ENCODE results near the gene INAFM1.

The INAFM1 gene

DNA sequence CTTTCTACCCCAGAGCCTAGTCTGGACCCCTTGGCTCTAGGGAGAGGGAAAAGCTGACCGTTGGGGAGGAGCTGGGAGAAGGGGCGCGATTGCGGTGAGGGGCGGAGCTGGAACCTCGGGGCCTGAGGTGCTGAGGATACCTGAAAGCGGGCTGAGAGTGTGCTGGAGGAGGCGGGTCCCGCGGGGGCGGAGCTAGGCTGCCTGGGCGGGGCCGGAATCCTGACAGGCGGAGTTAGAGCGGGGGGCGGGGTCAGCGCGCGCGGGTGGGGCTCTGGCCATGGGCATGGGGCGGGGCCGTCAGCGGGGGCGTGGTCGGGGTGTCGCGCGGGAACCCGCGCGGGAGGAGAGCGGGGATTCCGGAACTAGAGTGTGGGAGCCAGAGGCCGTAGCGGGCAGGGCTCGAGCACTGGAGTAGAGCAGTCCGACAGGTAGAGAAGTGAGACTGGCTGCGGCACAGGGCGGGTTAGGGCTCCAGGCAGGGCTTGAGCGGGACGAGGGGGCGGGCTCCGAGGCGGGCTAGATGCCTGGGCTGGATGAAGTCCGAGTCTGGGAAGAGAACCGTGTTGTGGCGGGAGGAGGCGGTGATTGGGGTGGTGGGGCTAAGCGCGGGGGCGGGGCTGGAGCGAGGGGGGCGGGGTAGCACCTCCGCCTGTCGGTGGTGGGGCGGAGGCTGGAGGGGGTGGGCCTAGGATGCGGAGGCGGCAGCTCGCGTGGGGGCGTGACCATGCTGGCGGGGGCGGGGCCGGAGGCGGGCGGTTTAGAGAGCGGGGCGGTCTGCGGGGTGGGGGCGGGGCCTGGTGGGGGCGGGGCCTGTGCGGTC, at the start of gene INAFM1:
TSS of gene INAFM1 (plus strand) at position 815 of the 820 bp plus-strand sequence. CDS start 35 bp downstream, outside the sequence.
- in situ Hi-C loops (cut with MboI; ENCODE audit: low sequenced_read_pairs), result no loop called here

DNA sequence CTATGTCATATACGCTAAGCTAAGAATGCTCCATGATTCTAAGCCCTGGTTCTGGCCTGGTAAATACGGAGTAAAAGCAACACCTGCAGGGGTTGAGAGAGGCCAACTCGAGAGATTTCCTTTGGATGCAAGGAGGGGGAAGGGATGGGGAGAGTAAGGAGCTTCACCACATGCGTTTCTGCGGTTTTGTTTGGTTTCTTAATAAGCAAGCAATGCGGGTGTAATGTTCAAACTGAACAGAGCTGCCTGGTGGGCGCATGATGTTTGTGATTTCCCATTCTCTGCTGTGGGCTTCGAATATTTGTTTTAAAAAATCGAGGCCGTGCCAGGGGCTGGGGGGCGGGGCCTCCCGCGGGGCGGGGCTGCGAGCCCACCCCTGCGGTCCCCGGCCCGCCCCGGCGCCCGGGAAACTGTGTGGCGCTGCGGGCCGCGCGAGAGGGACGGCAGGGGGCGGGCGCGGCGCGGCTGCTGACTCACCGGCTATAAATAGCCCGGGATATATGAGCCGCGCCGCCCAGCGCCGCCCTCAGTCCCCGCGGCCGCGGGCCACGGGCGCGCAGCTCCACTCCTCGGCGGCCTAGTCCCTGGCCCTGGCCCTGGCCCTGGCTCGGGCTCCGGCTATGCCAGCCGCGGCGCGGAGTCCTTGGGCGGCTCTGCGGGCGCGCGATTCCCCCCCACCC, 48.8 kb upstream of the INAFM1 start:
- in situ Hi-C loops (cut with MboI; ENCODE audit: low sequenced_read_pairs), result no loop called here

DNA sequence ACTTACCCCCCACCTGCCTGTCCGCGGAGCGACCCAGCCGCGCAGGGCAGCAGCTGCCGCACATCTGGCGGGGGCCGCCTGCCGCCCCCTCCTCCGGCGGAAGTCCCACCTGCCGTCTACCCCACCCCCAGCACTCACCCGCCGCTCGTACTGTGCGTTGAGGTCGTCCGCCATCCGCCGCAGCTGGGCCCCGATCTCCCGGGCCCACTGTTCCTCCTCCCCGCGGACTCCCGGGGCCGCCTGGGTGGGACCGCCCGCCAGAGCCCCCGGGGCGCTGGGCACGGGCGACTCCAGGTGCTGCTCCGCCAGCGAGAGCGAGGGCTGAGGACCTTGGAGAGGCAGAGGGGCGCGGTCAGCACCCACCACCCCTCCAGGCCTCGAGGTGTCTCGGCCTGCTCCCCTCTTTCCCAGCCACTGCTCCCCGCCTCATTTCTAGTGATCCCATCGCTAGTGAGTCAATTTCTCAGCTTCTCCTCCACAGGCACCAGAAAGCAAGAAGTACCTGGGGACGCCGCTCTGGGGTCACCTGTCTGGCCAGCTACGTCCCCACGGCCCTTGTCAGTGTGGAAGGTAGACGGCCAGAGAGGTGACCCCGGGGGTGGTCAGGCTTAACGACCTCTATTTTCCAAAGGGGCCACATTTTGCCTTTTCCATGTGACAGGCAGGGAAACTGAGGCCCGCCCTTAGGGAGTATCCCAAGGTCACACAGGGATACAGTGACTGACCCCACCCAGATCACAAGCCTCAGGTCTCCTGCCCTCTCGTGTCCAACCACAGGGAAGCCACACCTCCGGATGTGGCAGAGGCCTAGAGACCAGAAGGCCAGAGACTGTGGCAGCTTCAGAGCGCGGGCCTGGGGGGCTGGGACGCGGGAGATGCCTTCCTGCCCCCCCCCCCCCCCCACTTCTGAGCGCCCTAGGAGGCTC, 48.0 kb upstream of the INAFM1 start:
- in situ Hi-C loops (cut with MboI; ENCODE audit: low sequenced_read_pairs), result no loop called here

DNA sequence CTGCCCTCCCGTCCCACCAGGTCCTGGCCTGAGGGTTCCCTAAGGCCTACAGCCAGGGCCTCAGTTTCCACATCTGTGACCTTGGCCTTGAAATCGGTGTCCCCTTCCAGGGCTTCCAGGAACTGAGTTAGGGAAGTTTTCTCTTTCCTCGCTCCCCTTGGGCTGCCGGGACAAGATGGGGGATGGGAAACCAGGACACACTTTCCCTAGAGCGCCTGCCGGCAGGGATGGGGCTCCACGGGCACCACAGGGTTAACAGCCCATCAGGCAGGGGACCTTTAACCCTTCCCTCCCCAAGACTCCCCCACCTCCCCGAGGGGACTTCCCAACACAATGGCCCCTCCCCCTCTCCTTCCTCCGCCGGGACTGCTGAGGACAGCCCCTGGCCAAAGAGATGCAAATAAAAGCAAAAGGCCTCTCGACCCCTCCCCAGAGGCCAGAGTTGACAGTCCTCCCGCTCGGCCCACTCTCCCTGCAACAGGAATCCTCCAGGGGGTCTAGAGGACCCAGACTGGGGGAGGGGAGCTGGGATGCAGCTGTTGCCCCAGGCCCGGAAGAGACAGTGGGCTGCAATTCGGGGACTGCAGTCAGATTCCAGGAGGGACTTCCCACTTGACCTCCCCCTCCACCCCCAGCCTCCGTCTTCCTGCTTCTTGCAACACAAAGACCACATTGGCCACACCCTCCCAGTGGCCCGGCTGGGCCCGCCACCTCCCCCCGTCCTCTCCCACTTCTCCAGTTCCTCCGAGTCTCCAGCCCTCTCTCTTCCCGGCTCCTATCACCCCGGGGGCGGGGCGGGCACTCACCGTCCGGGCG, 47.1 kb upstream of the INAFM1 start:
- in situ Hi-C loops (cut with MboI; ENCODE audit: low sequenced_read_pairs), result no loop called here

GRCh38 chr19:47228168-47228936, 46.3 kb upstream of the INAFM1 start:
- in situ Hi-C loops (cut with MboI; ENCODE audit: low sequenced_read_pairs), result no loop called here

GRCh38 chr19:47228937-47229675, 45.6 kb upstream of the INAFM1 start:
- in situ Hi-C loops (cut with MboI; ENCODE audit: low sequenced_read_pairs), result no loop called here

DNA sequence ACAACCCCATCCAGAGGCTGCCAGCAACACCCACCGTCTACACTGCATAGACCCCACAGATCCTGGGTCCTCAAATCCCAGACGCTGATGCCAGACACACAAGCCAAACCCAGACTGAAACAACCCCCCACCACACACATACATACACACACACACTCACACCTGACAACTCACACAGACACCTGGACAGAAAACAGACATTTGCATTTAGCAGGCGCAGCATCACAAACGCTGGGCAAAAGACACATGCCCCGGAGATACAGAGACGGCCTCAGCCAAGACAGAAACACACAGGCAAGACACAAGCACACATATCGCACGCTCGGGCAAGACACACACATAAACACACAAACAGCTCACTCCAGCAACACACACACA, 45.0 kb upstream of the INAFM1 start:
- in situ Hi-C loops (cut with MboI; ENCODE audit: low sequenced_read_pairs), result no loop called here

DNA sequence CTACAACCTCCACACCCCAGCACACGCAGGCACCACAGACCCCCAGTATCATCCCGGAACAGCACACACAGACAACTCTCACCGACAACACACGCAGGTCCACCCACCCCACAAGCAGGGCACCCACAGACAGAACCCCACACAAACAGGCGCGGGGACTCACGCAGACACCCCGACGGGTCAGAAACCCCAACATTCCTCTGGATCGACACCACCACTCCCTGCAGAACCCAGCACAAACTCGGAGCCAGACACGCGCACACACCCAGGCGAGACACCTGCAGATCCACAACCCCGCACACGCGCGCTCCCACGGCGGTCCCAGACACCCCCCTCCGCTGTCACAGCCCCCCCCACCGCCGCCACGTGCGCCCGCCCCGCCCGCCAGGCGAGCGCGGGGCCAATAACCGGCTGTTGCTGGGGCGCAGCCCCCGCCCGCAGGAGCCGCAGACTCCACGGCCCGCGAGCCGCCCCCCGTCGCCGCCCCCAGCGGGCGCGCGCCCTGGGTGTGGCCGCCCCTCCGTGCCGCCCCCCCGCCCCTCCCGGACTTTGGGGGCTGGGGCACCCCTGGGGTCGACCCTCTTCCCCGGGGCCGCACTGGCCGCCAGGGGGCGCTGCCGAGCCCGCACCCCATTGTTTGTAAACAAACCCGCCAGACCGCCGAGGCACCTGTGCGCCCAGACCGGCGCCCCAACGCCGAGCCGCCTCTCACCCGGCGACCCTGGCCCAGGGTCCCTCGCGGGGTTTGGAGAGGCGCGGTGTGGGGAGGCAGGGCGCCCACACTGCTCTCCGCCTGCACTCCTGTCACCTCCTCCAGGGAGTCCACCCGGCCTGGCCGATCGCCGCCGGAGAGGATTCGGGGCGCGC, 44.4 kb upstream of the INAFM1 start:
- in situ Hi-C loops (cut with MboI; ENCODE audit: low sequenced_read_pairs), result no loop called here

DNA sequence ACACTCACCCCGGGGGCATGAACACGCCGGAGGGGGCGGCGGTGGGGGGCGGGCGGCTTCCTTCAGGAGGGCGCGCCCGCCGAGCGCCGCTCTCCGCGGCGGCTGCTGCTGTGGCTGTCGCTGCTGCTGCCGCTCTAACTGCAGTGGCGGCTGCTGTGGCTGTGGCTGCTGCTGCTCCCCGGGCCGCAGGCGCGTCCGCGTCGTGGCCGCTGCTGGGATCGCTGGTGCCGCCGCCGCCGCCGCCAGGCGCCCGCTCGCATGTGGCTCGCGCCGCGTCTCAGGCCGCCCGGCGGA, 43.8 kb upstream of the INAFM1 start, which contains the start of gene BBC3:
TSS of gene BBC3 (minus strand) at position 279 of the 294 bp plus-strand sequence. CDS start 2,768 bp downstream, outside the sequence.
- in situ Hi-C loops (cut with MboI; ENCODE audit: low sequenced_read_pairs), result no loop called here

DNA sequence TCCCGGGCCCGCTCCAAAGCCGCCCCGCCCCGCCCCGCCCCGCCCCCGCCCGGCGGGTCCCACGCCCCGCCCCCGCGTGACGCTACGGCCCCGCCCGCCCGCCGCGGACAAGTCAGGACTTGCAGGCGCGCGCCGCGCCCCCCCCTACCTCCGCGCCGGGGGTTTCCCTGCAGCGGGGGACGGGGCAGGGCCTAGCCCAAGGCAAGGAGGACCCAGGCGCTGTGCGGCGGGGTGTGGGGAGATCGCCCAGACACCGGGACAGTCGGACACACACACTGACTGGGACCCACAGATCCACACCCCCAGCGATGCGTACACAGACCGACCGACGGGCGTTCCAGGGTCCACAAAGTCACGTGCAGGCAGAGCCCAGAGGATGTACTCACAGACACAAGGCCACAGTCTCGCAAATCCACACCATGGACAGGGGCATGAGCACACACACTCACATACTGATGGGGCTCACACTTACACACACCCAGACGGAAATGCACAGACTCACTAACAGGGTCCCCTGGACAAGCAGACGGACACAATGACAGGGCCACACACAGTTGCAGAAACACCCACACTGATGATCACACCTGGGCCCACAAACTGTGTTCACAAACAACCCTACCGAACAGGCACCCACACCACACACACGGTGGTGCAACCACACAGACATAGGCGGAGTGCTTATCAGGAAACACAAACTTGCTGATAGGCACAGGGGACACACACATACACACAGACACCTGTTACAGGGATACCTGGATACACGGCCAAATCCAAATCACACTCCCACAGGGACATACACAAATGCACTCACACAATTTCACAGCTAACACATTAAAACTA, 43.2 kb upstream of the INAFM1 start:
- in situ Hi-C loops (cut with MboI; ENCODE audit: low sequenced_read_pairs), result no loop called here

GRCh38 chr19:47232422-47233211, 42.1 kb upstream of the INAFM1 start:
- in situ Hi-C loops (cut with MboI; ENCODE audit: low sequenced_read_pairs), result no loop called here

DNA sequence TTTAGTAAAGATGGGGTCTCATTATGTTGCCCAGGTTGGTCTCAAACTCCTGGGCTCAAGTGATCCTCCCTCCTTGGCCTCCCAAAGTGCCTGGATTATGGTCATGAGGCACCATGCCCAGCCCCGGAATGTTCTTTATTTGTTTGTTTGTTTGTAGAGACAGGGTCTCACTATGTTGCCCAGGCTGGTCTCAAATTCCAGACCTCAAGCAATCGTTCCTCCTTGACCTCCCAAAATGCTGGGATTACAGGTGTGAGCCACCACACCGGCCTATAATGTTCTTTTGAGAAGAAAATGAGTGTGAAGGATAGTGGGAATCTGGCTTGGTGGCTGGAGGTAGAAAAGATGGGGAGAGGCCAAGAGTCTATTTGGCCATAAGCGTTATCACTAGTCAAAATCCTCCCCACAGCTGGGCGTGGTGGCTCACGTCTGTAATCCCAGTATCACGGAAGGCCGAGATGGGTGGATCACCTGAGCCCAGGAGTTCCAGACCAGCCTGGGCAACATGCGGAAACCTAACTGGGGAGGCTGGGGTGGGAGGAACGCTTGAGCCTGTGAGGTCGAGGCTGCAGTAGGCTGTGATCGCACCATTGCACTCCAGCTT, 38.5 kb upstream of the INAFM1 start:
- in situ Hi-C loops (cut with MboI; ENCODE audit: low sequenced_read_pairs), result no loop called here

GRCh38 chr19:47239152-47239551, 35.5 kb upstream of the INAFM1 start:
- in situ Hi-C loops (cut with MboI; ENCODE audit: low sequenced_read_pairs), result no loop called here

- in situ Hi-C loops (cut with MboI; ENCODE audit: low sequenced_read_pairs), result loop anchor here (10.0 kb wide), 1 partner anchor 165 kb away; no protein-coding TSS in a partner anchor
Observed at GRCh38 chr19:47239610-47240296, 34.9 kb upstream of the INAFM1 start.

DNA sequence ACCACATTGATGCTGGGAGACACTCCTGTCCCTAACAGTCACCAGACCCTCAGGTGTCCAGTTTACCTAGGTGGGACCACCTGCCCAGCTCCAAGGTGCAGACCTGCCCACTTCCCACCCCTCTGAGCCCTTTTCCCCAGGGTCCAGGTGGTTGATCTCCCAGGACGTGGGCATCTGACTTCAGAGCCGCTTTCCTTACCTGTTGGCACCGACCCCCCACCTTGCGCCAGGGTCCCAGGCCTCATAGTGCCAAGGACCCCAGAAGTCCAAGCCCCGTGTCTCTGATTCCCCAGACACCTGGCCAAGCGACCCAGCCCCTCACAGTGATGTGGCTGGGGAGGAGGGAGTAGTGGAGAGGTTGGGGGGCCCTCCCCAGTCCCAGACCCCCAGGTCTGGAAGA, 34.1 kb upstream of the INAFM1 start:
- in situ Hi-C loops (cut with MboI; ENCODE audit: low sequenced_read_pairs), result loop anchor here (10.0 kb wide), 1 partner anchor 166 kb away; no protein-coding TSS in a partner anchor
